AG08395 (cell line): ENCODE results near the gene POLR2H.
"Not testable (repeated sequence)": the region's sequence is repeated elsewhere in the genome, so short reads cannot be mapped to it uniquely, and the experiment has no call there.

Experiments used
- DNase-seq: peaks from one replicate; pipeline ENCODE4 v3.0.0; 2012; ENCODE audit warnings: mixed read lengths, low spot score

The POLR2H gene

DNA sequence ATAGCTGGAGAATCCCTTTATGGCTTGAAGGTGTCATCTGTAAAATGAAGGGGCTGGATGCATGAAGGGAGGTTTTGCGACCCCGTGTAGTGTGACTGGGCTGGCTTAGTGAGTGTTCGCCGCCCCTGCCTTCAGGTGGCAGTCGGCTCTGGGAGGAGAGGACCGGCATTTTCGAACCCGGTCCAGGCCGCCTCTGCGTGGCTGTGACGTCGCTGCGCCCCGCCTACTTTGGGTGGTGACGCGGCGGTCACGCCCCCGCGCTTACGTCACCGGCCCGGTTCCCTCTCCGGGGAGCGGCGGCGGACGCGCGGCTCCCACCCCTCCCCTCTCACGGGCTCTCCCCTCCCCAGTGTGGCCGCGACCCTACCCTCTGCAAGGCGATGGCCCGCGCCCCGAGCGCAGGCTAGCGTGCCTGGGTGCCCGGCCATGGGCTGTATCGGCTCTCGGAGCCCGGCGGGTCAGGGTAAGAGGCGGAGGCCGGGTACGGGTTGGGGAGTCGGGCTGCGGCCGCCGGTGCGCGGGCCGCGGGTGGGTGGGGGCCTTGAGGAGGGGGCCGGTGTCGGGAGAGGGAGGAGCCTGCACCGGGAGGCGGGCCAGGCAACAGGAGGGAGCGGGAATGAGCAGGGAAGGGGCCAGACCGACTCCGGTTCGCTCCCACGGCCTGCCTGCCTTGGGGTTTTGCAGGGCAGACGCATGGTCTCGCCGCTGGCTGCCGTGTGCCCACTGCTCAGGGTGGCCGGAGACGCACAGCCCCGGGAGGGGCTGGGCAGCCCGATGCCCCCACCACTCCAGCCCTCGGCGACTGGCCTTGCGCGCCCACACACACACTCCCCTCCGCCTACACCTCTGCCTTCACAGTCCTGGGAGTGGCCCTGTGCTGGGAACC lies 25.6 kb upstream of the POLR2H start:
- DNase-seq, result peak; percentile 83

DNA sequence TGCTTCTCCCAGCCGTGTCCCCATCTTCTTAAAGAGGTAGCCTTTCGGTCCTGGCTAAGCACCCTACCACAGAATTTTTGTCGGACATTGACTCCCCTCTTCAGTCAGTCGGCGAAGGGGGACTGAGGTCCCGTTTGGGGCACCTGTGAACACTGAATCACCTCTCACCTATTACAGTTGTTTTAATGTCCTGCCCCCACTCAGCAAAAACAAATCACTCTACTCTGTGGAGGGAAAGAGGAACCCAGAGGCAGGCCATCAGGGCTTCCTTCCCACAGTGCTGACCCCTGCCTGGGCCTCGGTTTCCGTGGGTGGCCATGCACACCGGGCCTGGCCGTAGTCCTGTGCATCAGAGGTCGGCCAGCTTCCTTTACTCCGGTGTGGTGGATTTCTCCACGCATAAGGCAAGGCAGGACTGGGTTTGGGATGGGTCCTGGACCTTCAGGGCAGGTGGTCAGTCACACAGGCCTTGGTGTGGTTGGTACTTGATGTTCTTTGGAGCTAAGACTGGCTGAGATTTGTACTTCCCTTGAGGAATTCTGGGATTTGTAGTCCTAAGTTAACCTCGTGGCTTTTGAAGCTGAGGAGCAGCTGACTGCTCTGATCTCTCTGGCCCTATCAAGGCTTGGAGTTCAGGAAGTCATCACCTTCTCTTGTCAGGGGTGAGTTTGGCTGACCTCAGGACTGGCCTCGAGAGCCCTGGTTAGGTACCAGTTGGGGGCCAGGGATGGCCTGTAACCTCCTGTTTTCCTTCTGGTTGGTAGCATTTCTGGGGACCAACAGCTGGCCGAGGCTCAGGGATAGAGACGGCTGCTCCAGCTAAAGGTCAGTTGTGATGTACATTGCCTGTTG lies 24.7 kb upstream of the POLR2H start:
- peak; percentile 67 for DNase-seq

DNA sequence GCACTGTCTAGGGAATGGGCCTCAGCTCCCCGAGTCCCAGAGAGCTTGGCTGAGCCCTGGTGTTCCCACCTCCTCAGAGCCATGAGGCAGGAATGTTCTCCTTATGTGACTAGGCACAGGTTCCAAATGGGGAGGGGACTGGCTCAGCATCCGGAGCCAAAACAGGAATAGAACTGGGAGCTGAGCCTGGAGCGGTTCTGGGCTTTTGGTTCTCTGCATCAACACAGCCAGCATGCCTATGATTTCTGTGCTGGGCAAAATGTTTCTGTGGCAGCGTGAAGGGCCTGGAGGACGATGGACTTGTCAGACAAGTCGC lies 24.2 kb upstream of the POLR2H start, which contains the start of gene FAM131A:
Gene FAM131A (plus strand): TSS at position 202 of the 316 bp plus-strand sequence. CDS start 31 bp downstream, at position 233.
- no peak for DNase-seq

DNA sequence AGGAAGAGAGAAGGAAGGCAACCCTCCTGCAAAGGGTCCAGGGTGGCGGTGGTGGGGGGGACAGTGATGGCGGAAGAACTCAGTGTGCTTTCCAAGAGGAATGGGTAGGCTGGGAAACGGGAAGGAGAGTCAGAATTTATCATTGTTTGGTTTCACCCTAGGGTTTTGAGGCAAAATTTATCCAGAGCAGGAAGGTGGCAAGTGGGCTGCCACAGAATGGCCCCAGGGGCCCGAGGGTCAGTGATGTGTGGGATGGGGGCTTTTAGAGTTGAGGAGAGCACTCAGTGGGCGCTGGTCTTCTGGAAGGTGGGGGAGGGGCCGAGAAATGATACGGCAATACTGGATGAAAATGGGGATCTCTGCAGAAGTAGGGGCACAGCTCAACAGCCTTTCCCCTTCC lies 23.5 kb upstream of the POLR2H start:
- no peak for DNase-seq

DNA sequence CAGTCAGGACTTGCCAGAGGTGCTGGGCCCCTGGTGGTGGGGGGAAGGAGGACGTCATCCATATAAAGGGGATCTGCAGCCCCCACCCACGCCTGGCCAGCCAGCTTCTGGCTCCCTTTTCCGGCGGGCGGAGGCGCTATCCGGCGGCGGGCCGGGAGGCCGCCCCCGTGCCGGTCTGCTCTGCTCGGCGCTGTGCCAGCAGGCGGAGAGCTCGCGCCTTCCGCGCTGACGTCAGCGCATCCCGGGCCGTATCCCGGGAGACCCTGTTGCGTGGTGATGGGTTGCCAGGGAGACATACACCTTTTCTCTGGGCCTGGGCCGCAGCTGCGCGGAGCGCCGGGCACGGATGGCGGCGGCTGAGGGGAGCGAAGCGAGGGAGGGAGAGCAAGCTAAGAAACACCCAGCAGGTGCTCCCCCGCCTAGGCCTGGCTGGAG lies 23.0 kb upstream of the POLR2H start:
- no peak for DNase-seq

DNA sequence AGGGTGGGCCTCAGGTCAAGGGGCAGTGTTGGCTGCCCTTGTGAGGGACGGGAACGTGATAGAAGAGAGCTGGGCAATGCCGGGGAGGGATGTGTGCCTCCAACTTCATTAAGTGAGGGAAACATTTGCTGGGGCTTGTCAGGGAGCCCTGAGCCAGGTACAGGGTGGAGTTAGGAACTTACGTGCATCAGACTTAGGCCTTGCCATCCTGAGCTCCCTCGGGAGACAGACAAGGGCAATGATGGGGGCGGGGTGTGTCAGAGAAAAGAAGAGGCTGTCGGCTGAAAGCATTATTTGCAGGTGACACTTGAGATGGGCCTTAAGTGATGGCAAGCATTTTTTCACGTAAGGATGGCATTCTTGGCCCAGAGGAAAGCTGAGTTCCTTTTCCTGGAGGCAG lies 22.5 kb upstream of the POLR2H start:
- no peak for DNase-seq

DNA sequence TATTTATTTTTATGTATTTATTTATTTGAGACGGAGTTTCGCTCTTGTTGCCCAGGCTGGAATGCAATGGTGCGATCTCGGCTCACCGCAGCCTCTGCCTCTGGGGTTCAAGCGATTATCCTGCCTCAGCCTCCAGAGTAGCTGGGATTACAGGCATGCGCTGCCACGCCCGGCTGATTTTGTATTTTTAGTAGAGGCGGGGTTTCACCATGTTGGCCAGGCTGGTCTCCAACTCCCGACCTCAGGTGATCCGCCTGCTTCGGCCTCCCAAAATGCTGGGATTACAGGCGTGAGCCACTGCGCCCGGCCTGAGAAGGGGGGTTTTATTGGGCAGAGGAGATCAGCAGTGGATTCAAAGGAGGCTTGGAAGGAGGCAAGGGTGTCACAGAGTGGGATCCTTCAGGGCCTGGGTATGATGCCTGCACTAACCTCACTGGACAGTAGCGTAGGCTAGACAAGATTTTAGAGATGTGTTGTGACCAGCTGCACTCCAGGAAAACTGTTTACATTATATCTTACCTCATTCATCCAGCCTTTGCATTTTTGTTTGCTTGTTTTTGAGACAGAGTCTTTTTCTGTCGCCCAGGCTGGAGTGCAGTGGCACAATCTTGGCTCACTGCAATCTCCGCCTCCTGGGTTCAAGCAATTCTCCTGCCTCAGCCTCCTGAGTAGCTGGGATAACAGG lies 21.9 kb upstream of the POLR2H start:
- not testable (repeated sequence) for DNase-seq

DNA sequence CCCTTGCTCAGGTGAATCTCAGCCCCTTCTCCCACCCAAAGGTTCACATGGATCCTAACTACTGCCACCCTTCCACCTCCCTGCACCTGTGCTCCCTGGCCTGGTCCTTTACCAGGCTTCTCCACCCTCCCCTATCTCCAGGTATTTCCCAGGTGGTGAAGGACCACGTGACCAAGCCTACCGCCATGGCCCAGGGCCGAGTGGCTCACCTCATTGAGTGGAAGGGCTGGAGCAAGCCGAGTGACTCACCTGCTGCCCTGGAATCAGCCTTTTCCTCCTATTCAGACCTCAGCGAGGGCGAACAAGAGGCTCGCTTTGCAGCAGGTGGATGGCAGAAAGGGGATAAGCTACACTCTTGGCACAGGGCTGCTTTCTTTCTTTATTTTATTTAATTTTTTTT lies 19.6 kb upstream of the POLR2H start:
- DNase-seq, result no peak

DNA sequence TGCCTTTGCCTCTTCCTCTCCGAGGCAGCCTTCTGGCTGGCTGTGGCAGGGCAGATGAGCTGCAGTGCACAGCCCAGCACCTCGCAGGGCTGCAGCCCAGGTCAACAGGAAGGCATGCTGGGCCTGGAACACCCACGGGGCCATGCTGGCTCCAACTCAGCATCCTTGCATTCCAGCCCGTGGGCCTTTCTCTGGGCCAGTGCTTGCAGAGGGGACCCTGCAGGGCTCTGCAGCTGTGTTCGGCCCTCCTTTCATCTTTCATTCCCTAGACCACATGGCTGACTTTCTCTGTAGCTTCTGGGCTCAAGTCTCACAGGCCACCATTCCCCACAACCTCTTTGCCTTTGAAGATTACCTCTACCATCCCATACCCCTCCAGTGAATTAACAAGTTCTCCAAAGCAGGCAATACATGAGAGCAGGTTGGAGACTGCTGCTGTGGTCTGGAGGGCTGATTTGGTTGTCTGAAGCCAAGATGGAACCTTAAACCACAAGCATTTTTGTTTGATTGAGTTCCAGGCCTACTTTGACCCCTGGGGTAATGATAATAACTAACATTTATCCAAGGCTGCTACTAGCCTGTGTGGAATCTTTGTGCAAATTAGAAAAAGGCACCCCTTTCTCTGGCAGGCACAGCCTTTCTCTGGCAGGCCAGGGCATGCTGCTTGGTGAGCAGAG lies 18.2 kb upstream of the POLR2H start:
- DNase-seq, result no peak

DNA sequence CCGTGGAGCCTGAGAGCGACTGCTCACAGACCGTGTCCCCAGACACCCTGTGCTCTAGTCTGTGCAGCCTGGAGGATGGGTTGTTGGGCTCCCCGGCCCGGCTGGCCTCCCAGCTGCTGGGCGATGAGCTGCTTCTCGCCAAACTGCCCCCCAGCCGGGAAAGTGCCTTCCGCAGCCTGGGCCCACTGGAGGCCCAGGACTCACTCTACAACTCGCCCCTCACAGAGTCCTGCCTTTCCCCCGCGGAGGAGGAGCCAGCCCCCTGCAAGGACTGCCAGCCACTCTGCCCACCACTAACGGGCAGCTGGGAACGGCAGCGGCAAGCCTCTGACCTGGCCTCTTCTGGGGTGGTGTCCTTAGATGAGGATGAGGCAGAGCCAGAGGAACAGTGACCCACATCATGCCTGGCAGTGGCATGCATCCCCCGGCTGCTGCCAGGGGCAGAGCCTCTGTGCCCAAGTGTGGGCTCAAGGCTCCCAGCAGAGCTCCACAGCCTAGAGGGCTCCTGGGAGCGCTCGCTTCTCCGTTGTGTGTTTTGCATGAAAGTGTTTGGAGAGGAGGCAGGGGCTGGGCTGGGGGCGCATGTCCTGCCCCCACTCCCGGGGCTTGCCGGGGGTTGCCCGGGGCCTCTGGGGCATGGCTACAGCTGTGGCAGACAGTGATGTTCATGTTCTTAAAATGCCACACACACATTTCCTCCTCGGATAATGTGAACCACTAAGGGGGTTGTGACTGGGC lies 16.8 kb upstream of the POLR2H start:
- DNase-seq, result no peak

DNA sequence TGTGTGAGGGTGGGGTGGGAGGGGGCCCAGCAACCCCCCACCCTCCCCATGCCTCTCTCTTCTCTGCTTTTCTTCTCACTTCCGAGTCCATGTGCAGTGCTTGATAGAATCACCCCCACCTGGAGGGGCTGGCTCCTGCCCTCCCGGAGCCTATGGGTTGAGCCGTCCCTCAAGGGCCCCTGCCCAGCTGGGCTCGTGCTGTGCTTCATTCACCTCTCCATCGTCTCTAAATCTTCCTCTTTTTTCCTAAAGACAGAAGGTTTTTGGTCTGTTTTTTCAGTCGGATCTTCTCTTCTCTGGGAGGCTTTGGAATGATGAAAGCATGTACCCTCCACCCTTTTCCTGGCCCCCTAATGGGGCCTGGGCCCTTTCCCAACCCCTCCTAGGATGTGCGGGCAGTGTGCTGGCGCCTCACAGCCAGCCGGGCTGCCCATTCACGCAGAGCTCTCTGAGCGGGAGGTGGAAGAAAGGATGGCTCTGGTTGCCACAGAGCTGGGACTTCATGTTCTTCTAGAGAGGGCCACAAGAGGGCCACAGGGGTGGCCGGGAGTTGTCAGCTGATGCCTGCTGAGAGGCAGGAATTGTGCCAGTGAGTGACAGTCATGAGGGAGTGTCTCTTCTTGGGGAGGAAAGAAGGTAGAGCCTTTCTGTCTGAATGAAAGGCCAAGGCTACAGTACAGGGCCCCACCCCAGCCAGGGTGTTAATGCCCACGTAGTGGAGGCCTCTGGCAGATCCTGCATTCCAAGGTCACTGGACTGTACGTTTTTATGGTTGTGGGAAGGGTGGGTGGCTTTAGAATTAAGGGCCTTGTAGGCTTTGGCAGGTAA lies 16.0 kb upstream of the POLR2H start:
- DNase-seq, result peak; percentile 92

DNA sequence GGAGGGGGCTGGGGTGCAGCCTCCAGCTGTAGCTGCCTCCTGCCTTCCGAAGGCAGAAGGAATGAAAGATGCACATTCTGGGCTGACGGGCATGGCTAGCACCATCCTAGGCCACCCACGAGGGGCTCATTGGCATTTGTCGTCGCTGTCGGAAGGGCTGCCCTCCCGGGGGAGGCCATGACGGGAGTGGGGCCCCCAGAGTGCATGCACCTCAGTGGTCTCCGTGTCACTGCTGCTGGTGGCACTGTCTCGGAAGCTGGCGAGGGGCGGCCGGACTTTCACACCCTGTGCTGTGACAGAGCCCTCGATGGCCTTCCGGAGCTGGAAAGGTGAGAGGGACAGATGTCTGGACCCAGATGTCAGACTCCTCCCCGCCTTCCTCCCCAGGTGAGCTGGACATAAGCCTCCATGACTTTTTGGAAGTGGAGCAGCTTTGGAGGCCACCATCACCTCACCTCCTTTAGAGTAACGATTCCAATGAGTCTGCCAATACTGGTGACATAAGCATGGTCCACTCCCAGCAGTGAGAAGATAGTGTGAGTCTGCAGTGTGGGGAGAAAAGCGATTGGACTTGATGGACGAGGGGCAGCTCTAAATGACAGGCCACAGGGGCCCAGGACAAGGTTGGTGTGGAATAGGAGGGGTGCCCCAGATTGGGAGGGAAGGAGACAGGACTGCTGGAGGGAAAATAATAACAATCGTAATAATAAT lies 14.9 kb upstream of the POLR2H start:
- no peak for DNase-seq

DNA sequence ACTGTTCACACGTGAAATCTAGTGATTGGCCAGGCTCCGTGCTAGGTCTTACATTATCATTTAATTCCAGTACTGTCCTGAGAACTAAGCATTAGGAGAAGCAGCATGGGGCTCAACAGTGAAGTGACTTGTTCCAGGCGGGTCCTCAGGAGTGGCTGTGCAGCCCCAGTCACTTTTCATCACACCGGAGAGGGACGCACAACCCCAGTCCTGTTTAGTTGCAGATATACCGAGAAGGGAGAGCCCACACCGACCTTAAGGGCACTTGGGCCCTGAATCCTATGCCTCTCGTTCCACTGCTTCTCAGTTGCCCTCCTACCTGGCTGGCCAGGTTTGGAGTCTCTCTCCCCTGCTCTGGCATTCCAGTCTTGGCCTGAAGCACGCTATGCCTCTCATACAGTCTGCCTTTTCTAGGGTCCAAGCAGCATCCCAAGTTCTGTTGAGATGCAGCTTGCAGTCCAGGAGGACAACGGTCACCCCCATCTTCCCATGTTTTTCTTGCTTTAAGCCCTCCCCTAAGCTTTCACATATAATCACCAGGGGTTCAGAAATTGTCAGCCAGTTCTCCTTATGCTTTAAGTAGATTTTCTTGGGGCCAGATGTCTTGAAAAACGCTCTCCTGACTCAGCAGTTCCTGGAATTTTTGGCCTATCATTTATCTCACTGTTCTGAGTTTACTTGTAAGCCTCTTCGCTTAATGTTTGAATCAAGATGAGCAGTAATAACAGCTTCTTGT lies 14.0 kb upstream of the POLR2H start:
- no peak for DNase-seq

DNA sequence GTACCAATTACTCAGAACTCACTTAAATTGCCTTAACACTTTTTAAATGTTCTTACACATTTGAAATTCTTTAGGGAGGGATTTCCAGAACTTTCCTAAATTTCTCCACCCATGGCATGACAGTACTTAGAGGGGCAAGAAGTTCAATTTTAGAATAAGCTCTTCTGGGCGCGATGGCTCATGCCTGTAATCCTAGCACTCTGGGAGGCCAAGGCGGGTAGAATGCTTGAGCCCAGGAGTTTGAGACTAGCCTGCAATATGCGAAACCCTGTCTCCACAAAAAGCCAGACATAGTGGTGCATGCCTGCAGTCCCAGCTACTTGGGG lies 13.5 kb upstream of the POLR2H start:
- DNase-seq, result no peak

DNA sequence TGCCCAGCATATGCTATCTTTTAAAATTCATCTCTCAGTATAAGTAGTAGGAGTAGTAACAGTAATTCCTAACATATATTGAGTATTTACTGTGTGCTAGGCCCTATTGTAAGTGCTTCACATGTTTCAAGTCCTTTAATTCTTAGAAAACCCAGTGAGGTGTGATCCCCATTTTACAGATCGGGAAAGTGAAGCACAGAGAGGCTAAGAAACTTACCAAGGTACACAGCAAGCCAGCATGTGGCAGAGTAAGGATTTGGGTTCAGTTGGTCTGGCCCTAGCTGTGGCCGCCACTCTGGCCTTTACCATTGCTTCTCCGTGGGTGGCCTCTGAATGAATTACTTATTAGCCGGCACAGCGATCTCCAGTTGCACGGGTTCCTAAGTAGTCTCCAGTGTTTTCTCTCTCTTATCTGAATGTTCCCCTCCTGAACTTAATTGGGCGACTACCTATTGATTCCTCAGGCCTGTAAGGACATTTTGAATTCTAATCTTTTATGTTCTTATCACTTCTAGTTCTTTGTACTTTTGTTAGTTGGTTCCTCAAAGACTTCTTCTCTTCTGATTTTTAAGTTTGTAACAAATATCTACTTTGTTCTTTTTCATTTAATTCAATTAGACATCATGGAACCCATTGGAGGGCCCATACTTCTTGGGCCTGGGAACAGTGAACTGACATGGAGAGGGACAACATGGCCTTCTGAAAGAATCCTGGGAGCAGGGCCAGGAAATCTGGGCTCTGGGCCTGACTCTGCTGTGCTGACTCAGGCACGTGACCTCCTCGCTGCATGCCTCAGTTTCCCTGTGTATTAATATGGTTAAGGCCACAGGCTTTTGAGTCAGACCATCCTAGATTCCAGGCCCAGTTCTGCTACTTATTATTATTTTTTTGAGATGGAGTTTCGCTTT lies 11.7 kb upstream of the POLR2H start:
- no peak for DNase-seq

DNA sequence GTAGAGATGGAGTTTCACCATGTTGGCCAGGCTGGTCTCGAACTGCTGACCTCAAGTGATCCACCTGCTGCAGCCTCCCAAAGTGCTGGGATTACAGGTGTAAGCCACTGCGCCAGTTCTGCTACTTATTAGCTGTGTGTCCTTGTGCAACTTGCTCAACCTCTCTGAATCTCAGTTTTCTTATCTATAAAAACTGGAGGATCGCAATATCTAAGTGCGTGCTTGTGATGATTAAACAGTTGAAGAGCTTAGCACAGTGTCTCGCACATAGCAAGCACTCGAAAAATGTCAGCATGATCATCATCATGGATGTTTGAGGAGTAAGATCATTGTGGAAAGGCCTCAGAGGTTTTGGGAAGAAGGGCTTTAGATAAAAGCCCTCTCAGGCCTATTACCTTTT lies 10.9 kb upstream of the POLR2H start:
- no peak for DNase-seq

DNA sequence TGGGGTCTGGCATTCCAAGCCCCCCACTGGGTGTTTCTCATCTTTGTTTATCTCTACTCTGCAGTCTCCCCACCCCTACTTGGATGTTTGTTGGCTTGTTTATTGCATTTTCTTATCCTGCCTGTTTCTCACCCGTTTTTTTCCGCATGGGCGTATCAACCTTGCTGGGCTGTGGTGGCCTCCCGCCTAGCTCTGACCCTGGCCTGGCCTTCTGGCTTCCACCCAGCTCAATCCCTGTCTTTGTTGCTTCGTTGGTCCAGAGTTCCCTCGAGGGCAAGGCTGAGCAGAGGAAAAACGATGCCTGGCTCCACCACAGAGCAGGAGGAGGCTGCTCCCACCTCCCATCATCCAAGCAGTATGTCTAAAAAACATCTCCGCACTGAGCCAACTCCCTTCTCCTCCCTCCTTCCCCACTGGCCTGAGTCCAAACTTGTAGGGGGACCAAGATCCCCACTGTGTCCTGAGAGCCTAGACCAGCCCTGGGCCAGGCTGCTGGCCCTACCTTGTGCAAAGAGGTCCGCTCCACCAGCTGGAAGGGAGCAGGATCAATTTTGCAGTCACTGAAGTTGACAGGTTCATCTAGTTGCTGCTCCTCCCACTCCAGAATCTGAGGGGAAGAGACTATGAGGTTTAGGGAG lies 9.9 kb upstream of the POLR2H start:
- DNase-seq, result no peak
